H1 (cell line): ENCODE results near the gene LORICRIN. TPM values are rescaled to one million over a fixed set of nuclear protein-coding genes. Genes with fewer than 3 reads are reported as not detected.

Experiments
- CTCF ChIA-PET: fragments of 300-600 bp; sonication (Branson Sonifier 250); formaldehyde crosslinking; loops from one replicate; lab custom pipeline; 2021; ENCODE audit not compliant: partially characterized antibody; lab: Charles Lee
- POLR2A ChIA-PET: fragments of 300-600 bp; sonication (Branson Sonifier 250); formaldehyde crosslinking; loops from one replicate; lab custom pipeline; 2021; ENCODE audit warnings: inconsistent platforms; ENCODE audit not compliant: partially characterized antibody; lab: Charles Lee
- DNase-seq, 2 experiments: peaks; one replicate each; pipeline versions ENCODE4 v3.0.0 to v3.0.0-alpha.2; 2010 to 2022; ENCODE audit warnings: low spot score in 2 of 2, low read depth in 1 of 2, mixed read lengths in 1 of 2
- FAIRE-seq: peaks from 2 replicates; lab custom pipeline; 2011; peaks lifted over from hg19 to GRCh38; lab: Jason Lieb, UNC
- H2AFZ ChIP-seq: 2 replicates; pipeline ENCODE4 v1.8.1; 2012; ENCODE audit warnings: low read length, inconsistent platforms
- H2AK5ac ChIP-seq: 2 replicates; pipeline ENCODE4 v1.6.1; 2013; ENCODE audit warnings: low read depth, low read length
- H2BK120ac ChIP-seq: replicated peaks from 2 replicates; pipeline ENCODE3; 2013; ENCODE audit warnings: low read depth, low read length, inconsistent platforms
- H2BK12ac ChIP-seq: 2 replicates; pipeline ENCODE4 v1.6.1; 2013; ENCODE audit warnings: low read depth, low read length
- H2BK15ac ChIP-seq: 2 replicates; pipeline ENCODE4 v1.6.1; 2013; ENCODE audit warnings: low read length
- H2BK20ac ChIP-seq: 2 replicates; pipeline ENCODE4 v1.6.1; 2013; ENCODE audit warnings: low read length
- H2BK5ac ChIP-seq: 2 replicates; pipeline ENCODE4 v1.6.1; 2013; ENCODE audit warnings: low read depth, low read length
- H3K14ac ChIP-seq: 2 replicates; pipeline ENCODE4 v1.6.1; 2013; ENCODE audit warnings: inconsistent platforms; ENCODE audit not compliant: insufficient read length
- H3K18ac ChIP-seq: 2 replicates; pipeline ENCODE4 v1.6.1; 2013; ENCODE audit warnings: low read length; ENCODE audit errors: extremely low read depth
- H3K23ac ChIP-seq: 2 replicates; pipeline ENCODE4 v1.6.1; 2013; ENCODE audit warnings: inconsistent platforms; ENCODE audit not compliant: insufficient read length
- H3K23me2 ChIP-seq: 2 replicates; pipeline ENCODE4 v1.6.1; 2013; ENCODE audit warnings: low read depth, low read length
- H3K27ac ChIP-seq: 2 replicates; pipeline ENCODE4 v1.6.1; 2011; ENCODE audit warnings: low read depth, low read length, inconsistent platforms
- H3K27me3 ChIP-seq, 4 experiments: replicated peaks in 1 of 4; 1 replicate in 1 of 4; 2 replicates in 3 of 4; pipeline versions ENCODE4 v1.6.1 to v1.8.1; 2011 to 2013; ENCODE audit warnings: low read length in 3 of 4, mild to moderate bottlenecking in 3 of 4, inconsistent platforms in 2 of 4, mixed read lengths in 2 of 4, moderate library complexity in 1 of 4; ENCODE audit not compliant: control insufficient read depth in 3 of 4, insufficient read depth in 3 of 4; ENCODE audit errors: extremely low read depth in 1 of 4
- H3K36me3 ChIP-seq, 4 experiments: 2 replicates each; pipeline versions ENCODE4 v1.6.1 to v1.8.1; 2011 to 2013; ENCODE audit warnings: mild to moderate bottlenecking in 4 of 4, low read length in 3 of 4, moderate library complexity in 2 of 4, control low read depth in 1 of 4, inconsistent platforms in 1 of 4; ENCODE audit not compliant: insufficient read depth in 4 of 4, control insufficient read depth in 2 of 4
- H3K4ac ChIP-seq: replicated peaks from 2 replicates; pipeline ENCODE3; 2013; ENCODE audit warnings: low read length, low read depth, mixed read lengths, inconsistent platforms; ENCODE audit not compliant: insufficient read length
- H3K4me1 ChIP-seq, 4 experiments: replicated peaks in 1 of 4; 1 replicate in 1 of 4; 2 replicates in 3 of 4; pipeline versions ENCODE4 v1.6.1 to v1.8.1; 2011 to 2013; ENCODE audit warnings: low read length in 3 of 4, inconsistent platforms in 2 of 4, mixed read lengths in 1 of 4; ENCODE audit not compliant: insufficient read depth in 4 of 4, control insufficient read depth in 3 of 4
- H3K4me2 ChIP-seq, 2 experiments: 2 replicates each; pipeline versions ENCODE4 v1.6.1 to v1.8.1; 2011 to 2013; ENCODE audit warnings: low read depth in 2 of 2, low read length in 2 of 2, control low read depth in 1 of 2, inconsistent platforms in 1 of 2, mild to moderate bottlenecking in 1 of 2; ENCODE audit not compliant: insufficient read depth in 1 of 2
- H3K4me3 ChIP-seq, 4 experiments: fragments of 200-600, 300-600 bp in 1 of 4; sonication (generic), shearing (Covaris generic), sonication (Bioruptor Twin) in 1 of 4; 2 replicates each; pipeline versions ENCODE4 v1.5.1 to v1.8.1; 2011 to 2016; ENCODE audit warnings: low read length in 4 of 4, low read depth in 3 of 4, control low read depth in 2 of 4, inconsistent platforms in 2 of 4, mild to moderate bottlenecking in 2 of 4, mixed read lengths in 1 of 4, moderate library complexity in 1 of 4; ENCODE audit not compliant: insufficient read depth in 2 of 4; ENCODE audit errors: extremely low read depth in 1 of 4
- H3K56ac ChIP-seq: replicated peaks from 2 replicates; pipeline ENCODE3; 2013; ENCODE audit warnings: low read depth, mild to moderate bottlenecking, mixed read lengths, low read length, inconsistent platforms; ENCODE audit not compliant: insufficient read length
- H3K79me1 ChIP-seq: 2 replicates; pipeline ENCODE4 v1.6.1; 2013; ENCODE audit warnings: low read depth, low read length, control low read depth
- H3K79me2 ChIP-seq, 2 experiments: 2 replicates each; pipeline versions ENCODE4 v1.6.1 to v1.8.1; 2012 to 2013; ENCODE audit warnings: low read length in 2 of 2, mild to moderate bottlenecking in 2 of 2, inconsistent platforms in 1 of 2; ENCODE audit not compliant: insufficient read depth in 2 of 2, control insufficient read depth in 1 of 2
- H3K9ac ChIP-seq, 4 experiments: replicated peaks in 1 of 4; 1 replicate in 1 of 4; 2 replicates in 3 of 4; pipeline versions ENCODE4 v1.6.1 to v1.8.1; 2011 to 2013; ENCODE audit warnings: low read depth in 3 of 4, low read length in 3 of 4, control low read depth in 2 of 4, mild to moderate bottlenecking in 2 of 4, moderate library complexity in 2 of 4, inconsistent platforms in 1 of 4; ENCODE audit errors: extremely low read depth in 1 of 4
- H3K9me3 ChIP-seq, 2 experiments: 2 replicates each; pipeline versions ENCODE4 v1.6.1 to v1.8.1; 2012 to 2013; ENCODE audit warnings: mild to moderate bottlenecking in 2 of 2, moderate library complexity in 2 of 2, control low read depth in 1 of 2, inconsistent platforms in 1 of 2, low read depth in 1 of 2, low read length in 1 of 2, mixed read lengths in 1 of 2; ENCODE audit not compliant: insufficient read depth in 2 of 2
- H4K20me1 ChIP-seq, 2 experiments: replicated peaks in 1 of 2; 2 replicates each; pipeline versions ENCODE3 to v1.8.1; 2011 to 2013; ENCODE audit warnings: inconsistent platforms in 2 of 2, low read length in 2 of 2, mild to moderate bottlenecking in 1 of 2; ENCODE audit not compliant: insufficient read depth in 2 of 2, control insufficient read depth in 1 of 2
- H4K5ac ChIP-seq: 2 replicates; pipeline ENCODE4 v1.6.1; 2013; ENCODE audit warnings: low read length, low read depth, mixed read lengths, inconsistent platforms; ENCODE audit not compliant: insufficient read length
- H4K8ac ChIP-seq: 2 replicates; pipeline ENCODE4 v1.8.0; 2013; ENCODE audit warnings: mild to moderate bottlenecking, moderate library complexity, low read length, inconsistent platforms; ENCODE audit not compliant: insufficient read depth; ENCODE audit errors: extremely low read depth
- H4K91ac ChIP-seq: replicated peaks from 2 replicates; pipeline ENCODE3; 2013; ENCODE audit warnings: low read length, mixed read lengths, inconsistent platforms; ENCODE audit not compliant: insufficient read length
- CEBPB ChIP-seq: IDR thresholded peaks from 2 replicates; pipeline ENCODE4 v1.6.1; 2012; ENCODE audit warnings: low read depth, low read length
- CTBP2 ChIP-seq: IDR thresholded peaks from 2 replicates; pipeline ENCODE4 v1.7.0; 2011; ENCODE audit warnings: borderline replicate concordance, mild to moderate bottlenecking, moderate library complexity, mixed read lengths, low read length; ENCODE audit not compliant: insufficient read depth, insufficient read length
- EP300 ChIP-seq, 2 experiments: IDR thresholded peaks; 1 replicate in 1 of 2; 2 replicates in 1 of 2; pipeline ENCODE4 v1.6.1; 2011 to 2012; ENCODE audit warnings: low read depth in 2 of 2, low read length in 2 of 2, mild to moderate bottlenecking in 2 of 2, borderline replicate concordance in 1 of 2, inconsistent platforms in 1 of 2, moderate library complexity in 1 of 2
- FOSL1 ChIP-seq: IDR thresholded peaks from 2 replicates; pipeline ENCODE4 v1.6.1; 2011; ENCODE audit warnings: mild to moderate bottlenecking, low read depth, low read length, moderate library complexity; ENCODE audit not compliant: insufficient read depth
- GTF2F1 ChIP-seq: IDR thresholded peaks from 2 replicates; pipeline ENCODE4 v1.6.1; 2012; ENCODE audit warnings: low read depth, low read length, improper control_type of control experiment, borderline replicate concordance
- JUN ChIP-seq: IDR thresholded peaks from 2 replicates; pipeline ENCODE4 v1.6.1; 2011; ENCODE audit warnings: low read depth, mild to moderate bottlenecking, improper control_type of control experiment, low read length
- NANOG ChIP-seq: IDR thresholded peaks from 2 replicates; pipeline ENCODE4 v1.6.1; 2011; ENCODE audit warnings: low read length, low read depth, mild to moderate bottlenecking, inconsistent platforms; ENCODE audit not compliant: insufficient read depth, poor library complexity, severe bottlenecking
- RAD21 ChIP-seq, 2 experiments: IDR thresholded peaks in 1 of 2; conservative IDR thresholded peaks in 1 of 2; 2 replicates each; pipeline ENCODE4 v1.6.1; 2011; ENCODE audit warnings: low read depth in 2 of 2, low read length in 2 of 2, improper control_type of control experiment in 1 of 2, inconsistent platforms in 1 of 2, mild to moderate bottlenecking in 1 of 2, moderate library complexity in 1 of 2
- RFX5 ChIP-seq: IDR thresholded peaks from 2 replicates; pipeline ENCODE4 v1.6.1; 2011; ENCODE audit warnings: low read depth, low read length, improper control_type of control experiment, borderline replicate concordance
- TAF7 ChIP-seq: optimal IDR thresholded peaks from 2 replicates; pipeline ENCODE3; 2011; ENCODE audit warnings: low read depth, mild to moderate bottlenecking, inconsistent platforms, low read length, moderate library complexity, borderline replicate concordance
- TCF12 ChIP-seq: IDR thresholded peaks from 2 replicates; pipeline ENCODE4 v1.6.1; 2011; ENCODE audit warnings: low read depth, mild to moderate bottlenecking, low read length
- ZNF274 ChIP-seq: IDR thresholded peaks from 2 replicates; pipeline ENCODE4 v1.7.0; 2012; ENCODE audit warnings: low read length, borderline replicate concordance; ENCODE audit errors: extremely low read depth
- WGBS, 2 experiments: shearing (Covaris generic) in 1 of 2; methylation state at CpG; one replicate each; pipeline versions ENCODE4 v1.1.6 to v1.1.7; 2013 to 2015; ENCODE audit warnings: low lambda C conversion rate in 2 of 2, mixed read lengths in 2 of 2, inconsistent platforms in 1 of 2, low coverage in 1 of 2, missing lambda C conversion rate in 1 of 2; ENCODE audit not compliant: insufficient replicate concordance in 2 of 2, insufficient coverage in 1 of 2, insufficient read length in 1 of 2; ENCODE audit errors: extremely low coverage in 1 of 2, missing lambda C conversion rate in 1 of 2; 5-methylcytosine and 5-hydroxymethylcytosine counted together
- polyA plus RNA-seq, 7 experiments: library from polyadenylated mRNA; depleted of rRNA in 3 of 7; stranded (reverse) in 5 of 7; unstranded in 2 of 7; fragments of >200 nt in 5 of 7; fragments of 200-250 nt in 2 of 7; gene quantifications; 1 replicate in 5 of 7; 2 replicates in 1 of 7; 4 replicates in 1 of 7; pipeline versions ENCODE4 v1.2.1 to v1.2.3, GENCODE V29; 2011 to 2013; ENCODE audit warnings: missing spikeins in 2 of 7, mixed read lengths in 2 of 7
- total RNA-seq: library from RNA; stranded (reverse); fragmentation: NEBNext Ultra II Directional; extraction: Animal tissue kit (Norgen Biotek cat#: 25700); gene quantifications from 2 replicates; pipeline ENCODE4 v1.2.1, GENCODE V29; 2021

The LORICRIN gene
- total and polyA plus RNA-seq, 2 of the 8 experiments (the other 6 are each of a cell fraction or from before 2014, with no cell fraction given), result not detected

GRCh38 chr1:153302308-153302707 lies 42.8 kb downstream of the LORICRIN start:
- Histone ChIP-seq H2BK5ac (no peak overlapping the region), H2BK15ac (no peak overlapping the region)
- TF ChIP-seq TCF12, result no peak
- TF ChIP-seq NANOG, result no peak
- no peak for TF ChIP-seq TAF7
- TF ChIP-seq GTF2F1, result no peak
- no peak for TF ChIP-seq ZNF274
- TF ChIP-seq FOSL1, result no peak
- no peak for TF ChIP-seq RFX5
- no peak for TF ChIP-seq JUN
- TF ChIP-seq CTBP2, result no peak
- TF ChIP-seq RAD21 (IDR thresholded peaks at IDR 0.05 in 1 of 2, conservative IDR thresholded peaks at IDR 0.05 in 1 of 2; ENCODE audit: low read depth in 2 of 2, low read length in 2 of 2), result no peak
- no peak for TF ChIP-seq EP300 (IDR thresholded peaks at IDR 0.05; ENCODE audit: borderline replicate concordance in 1 of 2, low read depth in 2 of 2, low read length in 2 of 2)
- no peak for TF ChIP-seq CEBPB
- TF ChIP-seq, all 59 proteins: peak for 0
- Histone ChIP-seq H2AK5ac (no peak overlapping the region), H3K4me3 (no peak overlapping the region), H3K27me3 (no peaks in the 10 kb centered on the region; a peak in 1 of 7 replicates), H3K4me1 (peaks cover 0 to 5% (median 0%) of the 10 kb centered on the region in 4 experiments; a peak in 3 of 7 replicates), H3K4me2 (no peak overlapping the region), H3K23me2 (no peaks in the 10 kb centered on the region), H3K79me2 (no peaks in the 10 kb centered on the region), H4K20me1 (no peaks in the 10 kb centered on the region), H2BK12ac (no peak overlapping the region), H3K9me3 (no peaks in the 10 kb centered on the region), H3K14ac (no peak overlapping the region), H3K36me3 (no peaks in the 10 kb centered on the region), H3K9ac (no peak overlapping the region), H2BK120ac (no peak overlapping the region), H2BK20ac (no peak overlapping the region), H3K56ac (no peak overlapping the region), H3K18ac (no peak overlapping the region), H3K4ac (no peak overlapping the region), H4K5ac (no peak overlapping the region), H2AFZ (no peak overlapping the region), H3K79me1 (no peaks in the 10 kb centered on the region), H3K23ac (no peak overlapping the region), H3K27ac (no peak overlapping the region), H4K8ac (no peak overlapping the region), H4K91ac (no peak overlapping the region)
- no peak for DNase-seq
- ChIA-PET POLR2A (no interaction called here), CTCF (interaction anchor here (1.2 kb wide), 1 partner anchor 9 kb away, joined by 3 read pairs; no protein-coding TSS in a partner anchor)
- 88% methylated on average over 5 of the region's 5 CpGs; no CpG with 5 or more reads in 1 of the 2 experiments for WGBS, 2 experiments
- FAIRE-seq, result no peak
